LNCAP (cell line): ENCODE measurements around the gene PNISR.

Experiments
- TF ChIP-seq, protein P1 (sequence below): fragments of 450-650 bp; IDR thresholded peaks from 2 replicates; pipeline ENCODE4 v1.5.1; 2017; ENCODE audit warnings: mild to moderate bottlenecking

PNISR gene

DNA sequence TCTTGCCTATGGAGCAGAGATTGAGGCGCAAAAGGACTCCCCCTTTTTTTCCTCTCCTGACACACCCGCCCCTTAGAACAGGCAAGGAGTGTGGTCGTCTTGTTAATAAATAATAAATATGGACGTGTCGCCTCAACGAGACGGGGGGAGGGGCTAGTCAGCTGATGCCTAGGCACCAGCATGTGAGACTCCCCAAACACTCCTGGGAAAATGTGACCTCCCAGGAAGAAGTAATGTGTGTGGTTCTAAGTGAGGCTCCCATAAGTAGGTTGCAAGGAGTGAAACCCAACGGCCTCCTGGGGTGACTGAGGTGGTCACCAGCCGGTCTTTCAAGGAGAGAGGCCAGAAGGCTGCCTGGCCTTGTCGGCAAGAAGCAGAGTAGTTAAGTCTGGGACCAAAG, 74.5 kb downstream of the PNISR start:
- TF ChIP-seq, protein P1, sequence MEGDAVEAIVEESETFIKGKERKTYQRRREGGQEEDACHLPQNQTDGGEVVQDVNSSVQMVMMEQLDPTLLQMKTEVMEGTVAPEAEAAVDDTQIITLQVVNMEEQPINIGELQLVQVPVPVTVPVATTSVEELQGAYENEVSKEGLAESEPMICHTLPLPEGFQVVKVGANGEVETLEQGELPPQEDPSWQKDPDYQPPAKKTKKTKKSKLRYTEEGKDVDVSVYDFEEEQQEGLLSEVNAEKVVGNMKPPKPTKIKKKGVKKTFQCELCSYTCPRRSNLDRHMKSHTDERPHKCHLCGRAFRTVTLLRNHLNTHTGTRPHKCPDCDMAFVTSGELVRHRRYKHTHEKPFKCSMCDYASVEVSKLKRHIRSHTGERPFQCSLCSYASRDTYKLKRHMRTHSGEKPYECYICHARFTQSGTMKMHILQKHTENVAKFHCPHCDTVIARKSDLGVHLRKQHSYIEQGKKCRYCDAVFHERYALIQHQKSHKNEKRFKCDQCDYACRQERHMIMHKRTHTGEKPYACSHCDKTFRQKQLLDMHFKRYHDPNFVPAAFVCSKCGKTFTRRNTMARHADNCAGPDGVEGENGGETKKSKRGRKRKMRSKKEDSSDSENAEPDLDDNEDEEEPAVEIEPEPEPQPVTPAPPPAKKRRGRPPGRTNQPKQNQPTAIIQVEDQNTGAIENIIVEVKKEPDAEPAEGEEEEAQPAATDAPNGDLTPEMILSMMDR, result no peak

DNA sequence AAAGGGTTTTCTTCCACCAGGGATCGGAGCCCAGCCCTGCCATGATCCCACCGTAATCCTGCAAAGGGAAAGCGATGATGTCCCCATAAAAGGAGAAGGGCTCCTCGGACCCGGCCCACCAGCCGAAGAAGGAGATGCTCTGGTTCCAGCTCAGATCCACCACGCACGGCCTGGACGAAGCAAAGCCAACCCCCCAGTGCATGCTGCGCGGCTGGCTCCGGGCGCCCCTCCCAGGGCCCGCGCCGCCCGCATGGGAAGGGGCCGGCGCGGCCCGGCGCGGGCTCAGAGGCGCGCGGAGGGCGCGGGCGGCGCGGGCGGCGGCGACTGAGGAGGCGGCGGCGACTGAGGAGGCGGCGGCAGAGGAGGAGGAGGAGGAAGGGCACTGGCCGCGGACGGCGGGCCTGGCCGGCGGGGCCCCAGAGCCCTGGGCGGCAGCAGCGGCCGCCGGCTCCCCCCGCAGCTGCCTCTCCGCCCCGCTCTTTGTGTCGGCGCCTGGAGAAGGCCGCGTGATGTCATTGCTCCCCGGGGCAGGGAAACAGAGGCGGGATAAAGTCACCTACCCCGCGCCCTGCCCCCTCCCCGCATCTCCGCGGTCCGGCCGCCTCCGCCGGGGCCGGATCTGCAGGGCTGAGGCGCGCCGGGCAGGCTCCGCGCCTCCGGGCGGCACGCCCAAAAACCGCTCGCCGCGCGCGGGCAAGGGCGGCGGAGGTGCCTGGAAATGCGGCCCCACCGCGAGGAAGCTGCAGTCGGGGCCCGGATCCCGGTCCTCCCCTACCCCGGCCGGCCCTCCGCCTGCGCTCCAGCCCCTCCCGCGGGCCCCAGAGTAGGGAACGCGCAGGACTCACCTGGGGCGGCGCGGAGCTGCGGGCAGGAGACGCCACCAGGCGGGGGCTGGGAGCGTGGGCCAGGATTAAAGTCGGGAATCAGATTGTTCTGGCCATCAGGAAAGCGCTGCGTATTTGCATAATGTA, 75.7 kb downstream of the PNISR start, which contains the start of gene FAXC:
Gene FAXC (minus strand): TSS at position 504 of the 971 bp plus-strand sequence. CDS start 302 bp downstream, at position 202.
- TF ChIP-seq, protein P1, result peak; percentile 60

DNA sequence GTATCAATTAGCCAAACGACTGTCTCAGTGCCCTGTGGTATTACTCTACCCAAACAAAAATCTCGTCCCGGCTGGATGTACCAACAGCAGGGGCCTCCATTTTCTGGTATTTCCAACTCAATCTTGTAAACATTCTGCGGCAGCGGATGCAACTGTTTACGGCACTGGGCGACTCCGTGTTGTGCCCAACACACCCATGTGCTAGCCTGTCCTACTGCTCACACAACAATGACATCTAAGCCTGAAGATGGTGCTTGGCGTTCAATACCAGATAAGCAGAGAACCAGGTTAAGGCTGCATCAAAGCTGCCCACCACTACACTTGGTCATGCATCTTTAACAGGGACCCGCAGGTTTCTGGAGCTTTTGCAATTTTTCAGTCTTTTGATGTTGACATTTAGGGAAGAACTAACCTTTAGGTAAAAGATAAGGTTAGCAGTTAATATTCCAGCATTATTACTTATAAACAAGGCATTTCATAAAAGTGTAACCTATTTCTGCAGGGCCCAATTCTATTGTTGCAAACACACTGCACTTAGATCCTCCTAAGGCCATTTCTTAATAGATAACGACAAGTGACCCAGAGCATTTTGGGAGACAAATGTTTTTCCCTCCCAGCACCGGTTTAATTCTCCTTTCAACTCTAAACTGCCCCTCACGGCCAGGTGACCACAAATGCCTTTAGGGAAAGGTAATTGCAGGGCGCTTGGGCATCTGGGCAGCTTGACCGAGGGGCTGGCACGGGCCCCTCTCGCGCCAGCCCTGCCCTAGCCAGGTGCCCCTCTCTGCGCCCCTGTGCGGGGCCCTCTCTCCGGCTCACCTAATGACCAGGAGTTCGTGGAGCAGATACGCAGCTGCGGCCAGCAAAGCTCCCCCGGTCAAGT, 76.6 kb downstream of the PNISR start:
- TF ChIP-seq, protein P1, result no peak
